Measurements from ENCODE around the gene ACP1.

ACP1 gene

GRCh38 chr2:282371-283263 lies 17.9 kb downstream of the ACP1 start:
- DNase-seq: no peak

- DNase-seq: no peak
These were observed 19.4 kb downstream of the ACP1 start for GRCh38 chr2:283996-284794.

GRCh38 chr2:284896-285492 lies 20.2 kb downstream of the ACP1 start:
- no peak for DNase-seq

GRCh38 chr2:285531-285930 lies 20.8 kb downstream of the ACP1 start:
- no peak for DNase-seq

- no peak for DNase-seq
These were observed 21.3 kb downstream of the ACP1 start for GRCh38 chr2:286035-286434.

GRCh38 chr2:286774-287392 lies 22.1 kb downstream of the ACP1 start:
- no peak for DNase-seq

- DNase-seq: no peak
These were observed 22.7 kb downstream of the ACP1 start for GRCh38 chr2:287471-287885.

GRCh38 chr2:287911-288757 lies 23.4 kb downstream of the ACP1 start, which contains the start of gene ALKAL2:
ALKAL2 (minus strand) TSS chr2:288091; CDS start chr2:287835, 256 bp downstream.
- no peak for DNase-seq

- DNase-seq: no peak
These were observed 24.1 kb downstream of the ACP1 start for GRCh38 chr2:288758-289361.

- no peak for DNase-seq
These were observed 24.8 kb downstream of the ACP1 start for GRCh38 chr2:289362-290089.

GRCh38 chr2:290090-290722 lies 25.5 kb downstream of the ACP1 start:
- peak; percentile 78 for DNase-seq

- no peak for DNase-seq
These were observed 30.3 kb downstream of the ACP1 start for GRCh38 chr2:295090-295489.

- DNase-seq: no peak
These were observed 31.6 kb downstream of the ACP1 start for GRCh38 chr2:296354-296753.

GRCh38 chr2:305366-305765 lies 40.6 kb downstream of the ACP1 start:
- DNase-seq: no peak

GRCh38 chr2:309148-309953 lies 44.6 kb downstream of the ACP1 start:
- DNase-seq: no peak

GRCh38 chr2:309954-310510 lies 45.3 kb downstream of the ACP1 start:
- no peak for DNase-seq

- no peak for DNase-seq
These were observed 46.2 kb downstream of the ACP1 start for GRCh38 chr2:310994-311393.

GRCh38 chr2:313991-314390 lies 49.2 kb downstream of the ACP1 start:
- no peak for DNase-seq

All from activated effector memory CD4-positive, alpha-beta T cell treated with anti-CD3 and anti-CD28 coated beads, Interleukin-2, amount 50 U/mL, for 16 hours (primary cell).